Measurements from ENCODE around the gene TGM3.

The TGM3 gene

GRCh38 chr20:2305479-2305878, 9.7 kb downstream of the TGM3 start:
- no peak for TF ChIP-seq CTCF (conservative IDR thresholded peaks at IDR 0.05; ENCODE audit: low read length)
- H3K4me3 ChIP-seq (ENCODE audit: low read length) = no peak overlapping the region
- no peak for DNase-seq (ENCODE audit: low read depth)

DNA sequence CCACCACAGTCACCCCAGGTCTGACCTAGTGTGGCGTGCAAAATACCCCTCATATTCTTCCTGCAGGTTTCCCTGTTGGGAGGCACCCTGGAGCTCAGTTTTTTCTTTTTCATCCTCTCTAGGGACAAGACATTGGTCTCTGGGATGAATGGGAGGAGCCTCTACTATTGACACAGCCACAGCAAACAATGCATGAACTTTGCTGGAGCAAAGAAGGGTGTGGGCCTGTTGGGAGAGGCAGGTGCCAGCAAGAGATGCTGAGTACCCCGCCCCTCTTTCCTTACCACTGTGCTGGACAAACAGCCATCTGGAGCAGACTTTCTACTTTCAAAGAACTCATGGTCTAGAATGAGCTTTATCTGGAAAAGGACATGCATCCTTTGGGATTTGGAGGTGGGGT, 10.1 kb downstream of the TGM3 start:
- no peak overlapping the region for H3K4me3 ChIP-seq (ENCODE audit: low read length)
- DNase-seq (ENCODE audit: low read depth) = no peak

GRCh38 chr20:2307136-2307535, 11.3 kb downstream of the TGM3 start:
- DNase-seq (ENCODE audit: low read depth) = no peak
- no peak for TF ChIP-seq CTCF (conservative IDR thresholded peaks at IDR 0.05; ENCODE audit: low read length)
- no peak overlapping the region for H3K4me3 ChIP-seq (ENCODE audit: low read length)

More for the DNA sequence above, 10.1 kb downstream of the TGM3 start:
- no peak for TF ChIP-seq CTCF (conservative IDR thresholded peaks at IDR 0.05; ENCODE audit: low read length)

DNA sequence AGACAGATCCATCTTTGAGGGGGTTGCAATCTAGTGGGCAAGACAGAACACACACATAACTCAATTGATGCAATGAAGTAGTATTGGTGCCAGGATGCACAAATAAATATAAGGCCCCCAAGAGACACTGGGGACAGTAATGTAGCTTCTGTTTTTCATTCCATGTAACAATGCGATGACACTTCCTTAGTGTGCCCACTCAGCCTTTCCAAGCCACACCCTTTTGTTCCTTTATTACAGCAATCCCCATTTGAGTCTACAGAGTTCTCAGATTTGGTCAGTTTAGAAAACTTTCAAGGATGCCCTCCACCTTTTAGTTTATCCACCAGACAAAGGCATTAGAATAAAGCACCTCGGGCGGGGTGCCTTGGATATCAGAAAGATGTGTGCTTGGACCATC, 15.5 kb downstream of the TGM3 start:
- no peak for TF ChIP-seq CTCF (conservative IDR thresholded peaks at IDR 0.05; ENCODE audit: low read length)
- H3K4me3 ChIP-seq (ENCODE audit: low read length) = no peak overlapping the region
- no peak for DNase-seq (ENCODE audit: low read depth)

DNA sequence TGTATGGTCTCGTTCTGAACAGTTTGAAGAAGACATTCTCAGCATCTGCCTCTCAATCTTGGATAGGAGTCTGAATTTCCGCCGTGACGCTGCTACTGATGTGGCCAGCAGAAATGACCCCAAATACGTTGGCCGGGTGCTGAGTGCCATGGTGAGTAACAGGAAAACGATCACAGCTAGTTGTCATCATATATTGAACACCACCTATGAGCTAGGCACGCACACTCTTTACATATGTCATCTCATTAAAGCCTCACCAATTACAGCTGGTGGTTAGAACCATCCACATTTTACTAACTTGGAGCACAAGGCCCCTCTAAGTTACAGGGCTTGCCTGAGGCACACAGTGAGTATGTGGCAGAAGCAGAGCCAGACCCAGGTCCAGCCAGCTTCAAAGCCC, 17.1 kb downstream of the TGM3 start:
- DNase-seq (ENCODE audit: low read depth) = peak; percentile 19
- no peak for TF ChIP-seq CTCF (conservative IDR thresholded peaks at IDR 0.05; ENCODE audit: low read length)

GRCh38 chr20:2313316-2313715, 17.5 kb downstream of the TGM3 start:
- TF ChIP-seq CTCF (conservative IDR thresholded peaks at IDR 0.05; ENCODE audit: low read length) = no peak
- DNase-seq (ENCODE audit: low read depth) = no peak

More for the DNA sequence above, 17.1 kb downstream of the TGM3 start:
- no peak overlapping the region for H3K4me3 ChIP-seq (ENCODE audit: low read length)

GRCh38 chr20:2314759-2315439, 19.1 kb downstream of the TGM3 start:
- TF ChIP-seq CTCF (conservative IDR thresholded peaks at IDR 0.05; ENCODE audit: low read length) = no peak
- DNase-seq (ENCODE audit: low read depth) = peak; percentile 96
- H3K4me3 ChIP-seq (ENCODE audit: low read length) = no peak overlapping the region; the same call in 1 of the 2 replicates

More at GRCh38 chr20:2313316-2313715, 17.5 kb downstream of the TGM3 start:
- H3K4me3 ChIP-seq (ENCODE audit: low read length) = no peak overlapping the region

Data from AG10803 (cell line).